ENCODE measurements around the gene NISCH. TPM values are rescaled to one million over a fixed set of nuclear protein-coding genes. Genes with fewer than 3 reads are reported as not detected.

Gene NISCH
- total RNA-seq, 2 experiments from 2014 or later, result 55.0 to 57.3 TPM

DNA sequence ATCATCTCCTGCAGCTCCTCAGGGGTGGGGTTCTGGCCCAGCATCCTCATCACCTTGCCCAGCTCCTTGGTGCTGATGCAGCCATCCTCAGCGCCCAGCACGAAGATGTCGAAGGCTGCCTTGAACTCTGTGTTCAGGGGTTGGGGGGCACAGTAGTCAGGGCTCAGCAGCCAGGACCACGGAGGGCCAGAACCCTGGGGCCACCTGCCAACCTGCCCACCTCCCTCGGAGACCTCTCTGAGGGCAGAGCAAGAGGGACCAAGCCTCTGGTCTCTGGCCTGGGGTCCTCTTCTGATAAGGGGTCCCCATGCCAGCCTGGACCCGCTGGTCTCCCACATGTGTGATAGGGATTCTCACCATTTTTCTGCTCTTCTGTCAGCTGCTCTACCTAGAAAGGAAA is 3.3 kb upstream of the NISCH start:
- Mint-ChIP-seq H3K27ac (no peak overlapping the region), H3K27me3 (no peaks in the 10 kb centered on the region), H3K9me3 (no peaks in the 10 kb centered on the region), H3K36me3 (peaks cover 9% of the 10 kb centered on the region), H3K4me3 (no peak overlapping the region), H3K4me1 (peaks cover 24% of the 10 kb centered on the region)
- DNase-seq, result no peak

DNA sequence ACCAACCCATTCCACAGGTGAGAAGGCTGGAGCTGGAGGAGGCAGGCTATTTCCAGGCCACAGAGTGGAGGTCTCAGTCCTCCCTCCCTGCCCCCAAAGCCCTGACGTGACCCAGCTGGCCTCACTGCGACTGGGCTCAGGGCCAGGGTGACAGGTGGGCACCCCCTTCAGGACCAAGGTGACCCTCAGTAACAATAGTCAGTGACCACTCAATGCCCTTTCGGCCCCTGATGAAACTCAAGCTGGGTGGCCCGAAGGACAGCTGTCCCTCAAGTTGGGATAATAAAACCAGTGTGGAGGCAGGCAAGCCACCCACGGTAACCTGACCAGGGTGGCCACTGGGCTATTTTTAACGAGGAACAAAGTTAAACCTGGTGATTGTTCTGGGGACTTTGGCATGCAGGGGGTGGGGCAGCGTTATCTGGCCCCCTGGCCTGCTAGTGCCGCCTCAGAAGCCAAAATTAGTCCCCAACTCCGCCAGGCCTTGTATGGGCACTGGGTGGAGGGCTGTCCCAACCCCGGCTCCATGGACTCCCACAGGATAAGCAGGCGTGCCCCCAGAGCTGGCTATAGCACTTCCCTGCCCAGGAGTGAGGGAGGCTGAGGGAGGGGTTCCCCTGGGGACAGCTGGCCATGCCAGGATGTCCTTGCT is 2.7 kb upstream of the NISCH start:
- Mint-ChIP-seq H3K9me3 (no peaks in the 10 kb centered on the region), H3K36me3 (peaks cover 14% of the 10 kb centered on the region), H3K27ac (no peak overlapping the region), H3K27me3 (no peaks in the 10 kb centered on the region), H3K4me3 (no peak overlapping the region), H3K4me1 (peaks cover 27% of the 10 kb centered on the region)
- no peak for DNase-seq

DNA sequence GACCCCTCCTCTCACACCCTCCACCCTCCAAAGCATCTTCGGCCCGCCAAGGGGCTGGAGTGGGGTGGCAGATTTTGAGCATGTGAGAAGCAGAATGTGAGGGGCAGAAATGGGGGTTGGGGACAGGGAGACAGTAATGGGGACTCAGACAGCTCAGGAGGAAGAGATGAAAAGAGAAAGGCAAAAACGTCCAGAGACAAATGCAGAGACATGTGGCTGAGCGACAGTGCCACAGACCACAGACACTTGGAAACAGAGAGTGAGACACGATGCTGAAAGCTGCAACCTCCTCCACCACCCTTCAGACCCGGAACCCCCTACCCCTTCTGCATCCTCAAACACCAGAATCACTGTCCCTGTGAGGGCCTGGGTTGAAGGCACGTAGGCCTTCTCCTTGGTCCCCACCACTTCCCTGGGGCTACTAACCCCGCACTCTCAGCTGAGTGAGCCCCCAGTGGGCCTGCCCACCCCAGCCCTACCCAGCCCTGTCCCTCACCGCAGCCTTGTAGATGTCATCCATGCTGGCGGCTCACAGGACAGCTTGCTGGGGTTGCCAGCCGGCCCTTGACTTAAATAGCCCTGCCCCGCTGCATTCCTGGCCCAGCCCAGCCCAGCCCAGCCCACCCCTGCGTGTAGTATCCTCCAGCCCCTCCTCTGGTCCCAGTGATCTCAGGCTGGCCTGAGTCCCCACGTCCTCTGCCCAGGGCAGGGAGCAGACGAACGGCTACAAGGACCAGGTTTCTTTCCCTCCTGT is 1.7 kb upstream of the NISCH start, which contains the start of gene TNNC1:
Gene TNNC1, minus strand, starts transcription at position 546 of the 754 bp plus-strand sequence. Its CDS starts 26 bp downstream, at position 520.
- peak within 1 kb of the TSS; percentile 99 for H3K4me3 Mint-ChIP-seq
- H3K9me3 Mint-ChIP-seq, result no peaks in the 10 kb centered on the region
- no peaks in the 10 kb centered on the region for H3K27me3 Mint-ChIP-seq
- peak within 1 kb of the TSS; percentile 99 for H3K27ac Mint-ChIP-seq
- DNase-seq, result no peak
- H3K36me3 Mint-ChIP-seq, result peaks cover 19% of the 10 kb centered on the region
- H3K4me1 Mint-ChIP-seq, result peaks cover 33% of the 10 kb centered on the region

DNA sequence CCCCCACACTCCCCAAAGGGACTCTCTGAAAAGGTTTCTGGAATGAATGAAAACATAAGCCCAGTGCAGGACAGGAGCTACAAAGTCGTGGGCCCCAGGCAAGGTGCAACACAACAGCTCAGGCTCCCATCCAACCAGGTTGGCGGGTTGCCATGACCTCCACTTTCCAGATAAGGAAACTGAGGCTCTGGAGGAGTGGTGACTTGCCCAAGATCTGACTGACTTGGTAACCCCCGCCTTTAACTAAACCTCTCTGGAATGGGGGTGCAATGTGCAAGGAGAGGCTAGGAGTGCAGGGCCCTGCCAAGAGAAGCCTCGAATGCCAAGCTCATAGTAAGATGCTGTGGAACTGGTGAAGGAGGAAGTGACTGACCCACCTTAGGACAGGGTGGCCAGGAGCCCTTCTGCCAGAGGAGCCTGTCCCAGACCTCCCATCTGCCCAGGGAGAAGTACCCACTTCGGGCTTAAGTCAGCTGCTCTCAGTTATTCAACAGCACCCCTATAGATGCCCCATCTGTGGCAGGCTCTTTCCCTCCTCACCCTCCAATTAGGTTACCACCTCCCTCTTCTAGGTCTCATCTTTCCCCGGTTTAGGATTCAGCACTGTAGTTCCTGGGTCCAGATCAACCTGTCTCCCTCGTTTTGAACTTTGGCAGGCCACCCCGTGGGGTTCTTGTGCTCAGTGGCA is 1.0 kb upstream of the NISCH start:
- Mint-ChIP-seq H3K4me3 (peak overlapping the region; percentile 99), H3K36me3 (peaks cover 19% of the 10 kb centered on the region)

DNA sequence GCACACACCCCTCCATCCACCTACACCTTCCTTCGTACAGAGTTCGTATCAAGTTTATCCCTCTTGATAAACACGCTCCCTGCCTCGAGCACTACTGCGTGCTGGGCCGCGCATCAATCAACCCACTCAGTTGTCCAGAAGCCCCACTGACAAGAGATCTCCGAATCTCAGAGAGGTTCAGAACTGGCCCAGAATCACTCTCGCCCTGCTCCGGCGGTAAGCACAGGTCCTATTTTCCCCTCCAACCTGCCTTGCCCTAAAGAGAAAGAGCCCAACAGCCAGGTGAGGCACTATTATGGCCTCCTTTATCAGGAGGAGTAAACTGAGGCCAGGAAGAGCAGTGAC is 494 bp upstream of the NISCH start:
- H3K4me1 Mint-ChIP-seq, result peaks cover 36% of the 10 kb centered on the region
- peak overlapping the region; percentile 99 for H3K4me3 Mint-ChIP-seq
- H3K9me3 Mint-ChIP-seq, result no peaks in the 10 kb centered on the region
- no peaks in the 10 kb centered on the region for H3K27me3 Mint-ChIP-seq
- H3K27ac Mint-ChIP-seq, result peak overlapping the region; percentile 99
- H3K36me3 Mint-ChIP-seq, result peaks cover 19% of the 10 kb centered on the region
- no peak for DNase-seq

More for the DNA sequence above, 1.0 kb upstream of the NISCH start:
- no peaks in the 10 kb centered on the region for H3K9me3 Mint-ChIP-seq
- no peaks in the 10 kb centered on the region for H3K27me3 Mint-ChIP-seq
- peak overlapping the region; percentile 99 for H3K27ac Mint-ChIP-seq
- H3K4me1 Mint-ChIP-seq, result peaks cover 36% of the 10 kb centered on the region
- DNase-seq, result no peak

DNA sequence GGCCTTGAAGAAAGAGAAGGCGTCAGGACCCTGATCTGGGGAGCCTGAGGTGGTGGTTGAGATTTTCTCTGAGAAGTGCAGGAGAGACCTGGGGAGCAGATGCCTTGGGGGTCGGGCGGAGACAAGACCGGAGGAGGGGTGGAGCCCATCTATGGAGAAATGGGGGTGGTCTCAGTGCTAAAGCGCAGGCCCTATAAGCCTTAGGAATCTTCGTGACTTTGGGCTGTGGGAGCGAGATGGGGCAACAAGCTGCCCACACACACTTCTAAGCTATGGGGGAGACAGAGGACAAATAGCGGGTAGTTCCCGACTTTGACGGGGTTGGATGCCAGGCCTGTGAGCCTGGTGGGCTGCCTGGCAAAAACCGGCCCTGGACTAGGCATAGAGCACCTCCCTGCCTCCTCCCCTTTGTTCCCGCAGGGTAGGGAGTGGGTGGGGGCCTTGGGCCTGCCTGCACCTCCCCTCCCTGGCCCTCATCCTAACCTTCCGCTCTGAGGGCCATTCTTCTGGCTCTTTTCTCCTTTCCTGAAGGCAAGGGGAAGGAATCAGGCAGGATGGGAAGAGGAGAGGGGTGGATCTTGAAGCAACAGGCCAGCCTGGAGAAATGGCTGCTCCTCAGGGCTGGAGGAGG is 880 bp downstream of the NISCH start:
- Mint-ChIP-seq H3K27ac (peak overlapping the region; percentile 99), H3K27me3 (no peaks in the 10 kb centered on the region), H3K36me3 (peaks cover 21% of the 10 kb centered on the region), H3K4me1 (peaks cover 38% of the 10 kb centered on the region), H3K4me3 (peak overlapping the region; percentile 99), H3K9me3 (no peaks in the 10 kb centered on the region)
- DNase-seq, result no peak

DNA sequence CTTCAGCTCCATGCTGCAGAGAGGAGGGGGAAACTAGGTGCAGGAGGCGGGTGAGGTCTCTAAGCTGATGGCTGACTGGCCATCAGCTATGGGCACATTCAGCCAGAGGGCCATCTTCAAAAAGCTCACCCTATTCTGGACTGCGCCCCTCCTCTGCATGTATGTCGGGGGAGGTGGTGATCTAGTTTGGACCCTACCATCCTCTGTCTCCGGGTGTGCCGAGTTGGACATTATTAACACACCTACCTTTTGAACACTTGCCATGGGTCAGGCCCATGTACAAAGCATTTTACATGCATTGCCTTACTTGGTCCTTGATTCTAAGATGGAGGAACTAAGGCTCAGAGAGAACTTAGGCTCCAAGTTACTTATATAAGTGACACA is 1.4 kb downstream of the NISCH start:
- Mint-ChIP-seq H3K9me3 (no peaks in the 10 kb centered on the region), H3K27ac (peak overlapping the region; percentile 99), H3K4me3 (peak overlapping the region; percentile 99), H3K27me3 (no peaks in the 10 kb centered on the region), H3K36me3 (peaks cover 21% of the 10 kb centered on the region), H3K4me1 (peaks cover 38% of the 10 kb centered on the region)
- DNase-seq, result no peak

DNA sequence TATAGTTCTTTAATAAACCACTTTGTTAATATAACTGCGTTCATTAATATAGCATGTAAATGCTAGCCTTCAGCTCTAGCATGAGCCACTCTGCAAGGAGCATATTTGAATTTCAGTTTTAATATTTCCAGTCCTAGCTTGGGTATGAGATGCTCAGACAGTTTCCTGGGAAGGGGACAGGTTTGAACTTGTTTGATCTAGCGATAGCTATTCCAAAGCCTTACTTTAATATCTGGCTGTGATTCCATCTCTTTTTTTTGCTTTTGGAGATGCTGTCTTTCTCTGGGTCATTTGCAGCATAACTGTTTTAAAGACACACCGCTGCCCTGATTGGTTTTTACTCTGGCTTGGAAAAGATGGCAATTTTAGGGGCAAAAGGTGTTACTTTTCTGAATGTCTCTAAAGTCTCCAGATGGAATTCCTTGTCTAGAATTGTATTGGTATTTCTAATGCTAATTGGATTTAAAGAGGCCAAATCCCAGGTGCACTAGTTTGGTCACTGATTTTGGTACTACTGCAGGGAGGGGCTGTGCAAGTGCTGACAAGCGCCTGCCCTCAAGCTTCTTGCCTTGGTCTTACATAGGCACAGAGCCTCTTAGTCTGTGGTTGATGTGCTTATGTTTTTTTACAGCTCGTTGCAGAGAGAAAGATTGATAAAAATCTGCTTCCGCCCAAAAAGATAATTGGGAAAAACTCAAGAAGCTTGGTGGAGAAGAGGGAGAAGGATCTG is 2.8 kb downstream of the NISCH start:
- H3K4me3 Mint-ChIP-seq, result no peak overlapping the region
- no peak for DNase-seq
- peaks cover 46% of the 10 kb centered on the region for H3K4me1 Mint-ChIP-seq
- no peak overlapping the region for H3K27ac Mint-ChIP-seq
- H3K36me3 Mint-ChIP-seq, result peaks cover 23% of the 10 kb centered on the region
- H3K27me3 Mint-ChIP-seq, result no peaks in the 10 kb centered on the region
- H3K9me3 Mint-ChIP-seq, result no peaks in the 10 kb centered on the region

DNA sequence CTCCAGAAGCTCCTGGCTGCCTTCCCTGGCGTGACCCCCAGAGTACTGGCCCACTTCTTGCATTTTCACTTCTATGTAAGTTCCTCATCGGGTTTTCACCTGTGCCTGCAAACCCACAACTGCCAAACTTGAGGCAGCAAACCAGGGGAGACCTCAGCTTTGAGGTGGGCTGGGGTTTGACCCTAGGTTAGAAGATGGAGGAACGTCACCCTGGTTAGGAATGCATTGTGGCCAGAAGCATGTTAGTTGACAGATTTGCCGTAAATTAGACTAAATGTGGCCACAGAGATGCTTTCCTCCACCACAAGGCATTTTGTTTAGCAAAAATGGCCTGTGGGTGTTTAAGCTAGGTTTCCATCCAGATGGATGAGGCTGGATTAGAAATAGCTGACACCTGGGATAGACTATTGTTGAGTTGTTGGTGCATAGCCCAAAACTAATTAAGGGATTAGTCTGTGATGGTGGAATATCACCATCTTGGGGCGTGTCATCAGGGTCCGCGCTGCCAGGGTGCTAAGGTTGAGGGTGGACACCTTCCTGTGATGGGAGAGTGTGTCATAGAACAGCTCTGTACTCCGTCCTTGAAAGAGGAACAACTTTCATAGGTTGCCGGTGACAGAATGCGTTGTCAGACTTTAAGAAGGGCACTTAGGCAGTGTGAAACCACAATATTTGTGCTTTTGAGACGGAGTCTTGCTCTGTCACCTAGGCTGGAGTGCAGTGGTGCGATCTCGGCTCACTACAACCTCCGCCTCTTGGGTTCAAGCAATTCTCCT is 3.6 kb downstream of the NISCH start:
- Mint-ChIP-seq H3K9me3 (no peaks in the 10 kb centered on the region), H3K27ac (no peak overlapping the region), H3K4me3 (no peak overlapping the region), H3K36me3 (peaks cover 23% of the 10 kb centered on the region), H3K4me1 (peaks cover 43% of the 10 kb centered on the region), H3K27me3 (no peaks in the 10 kb centered on the region)
- no peak for DNase-seq

DNA sequence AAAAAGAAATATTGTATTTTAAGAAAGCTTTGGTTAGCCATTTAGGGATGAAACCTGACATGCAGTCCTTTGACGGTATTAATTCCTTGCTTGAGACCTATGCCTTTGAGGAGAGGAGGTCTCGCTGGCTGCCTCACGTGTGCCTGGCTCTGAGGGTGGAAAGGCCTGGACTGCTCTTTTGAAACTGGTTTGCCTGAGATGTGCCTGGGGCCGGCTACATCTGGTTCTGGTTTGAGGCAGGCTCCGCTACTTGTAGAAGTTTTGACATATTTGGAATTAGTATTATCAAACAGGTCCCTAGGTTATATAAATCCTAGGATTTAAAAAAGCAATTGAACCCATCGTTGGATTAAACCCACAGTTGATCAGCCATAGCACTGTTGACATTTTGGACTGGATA is 6.5 kb downstream of the NISCH start:
- no peak overlapping the region for H3K4me3 Mint-ChIP-seq
- peaks cover 17% of the 10 kb centered on the region for H3K36me3 Mint-ChIP-seq
- no peak overlapping the region for H3K27ac Mint-ChIP-seq
- H3K9me3 Mint-ChIP-seq, result no peaks in the 10 kb centered on the region
- H3K4me1 Mint-ChIP-seq, result peaks cover 29% of the 10 kb centered on the region
- no peak for DNase-seq
- H3K27me3 Mint-ChIP-seq, result no peaks in the 10 kb centered on the region

DNA sequence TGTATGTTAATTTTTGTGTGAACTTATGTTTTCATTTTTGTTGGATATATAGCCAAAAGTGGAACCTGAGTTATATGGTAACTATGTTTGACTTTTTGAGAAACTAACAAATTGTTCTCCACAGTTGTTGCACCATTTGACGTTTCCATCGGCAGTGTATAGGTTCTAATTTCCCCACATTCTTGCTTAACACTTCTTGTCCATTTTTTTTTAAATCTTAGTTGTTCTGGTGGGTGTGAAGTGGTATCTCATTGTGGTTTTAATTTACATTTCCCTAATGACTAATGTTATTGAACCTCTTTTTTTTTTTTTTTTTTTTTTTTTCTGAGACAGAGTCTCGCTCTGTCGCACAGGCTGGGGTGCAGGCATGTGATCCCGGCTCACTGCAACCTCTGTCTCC is 8.0 kb downstream of the NISCH start:
- Mint-ChIP-seq H3K9me3 (no peaks in the 10 kb centered on the region), H3K4me1 (peaks cover 19% of the 10 kb centered on the region), H3K27ac (no peak overlapping the region), H3K4me3 (no peak overlapping the region), H3K27me3 (no peaks in the 10 kb centered on the region), H3K36me3 (peaks cover 7% of the 10 kb centered on the region)
- DNase-seq, result no peak

DNA sequence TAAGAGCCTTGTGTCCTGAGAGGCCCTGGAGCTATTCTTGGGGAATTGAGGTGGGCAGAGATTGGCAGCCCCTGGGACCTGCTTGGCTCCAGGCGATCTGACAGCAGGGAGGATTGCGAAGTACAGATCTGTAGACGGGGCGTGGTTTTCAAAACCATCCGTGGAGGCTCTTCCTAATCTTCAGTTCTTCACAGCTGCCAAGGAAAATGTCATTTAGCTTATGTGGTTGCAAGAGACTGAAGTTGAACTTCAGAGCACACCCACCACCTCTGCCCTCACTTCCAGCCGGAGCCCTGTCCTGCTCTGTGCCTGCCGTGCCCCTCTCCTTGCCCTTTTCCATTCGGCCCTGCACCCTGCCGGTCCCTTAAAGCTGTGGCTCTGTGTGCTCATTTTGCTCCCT is 12.9 kb downstream of the NISCH start:
- no peak for DNase-seq
- Mint-ChIP-seq H3K9me3 (no peaks in the 10 kb centered on the region), H3K4me1 (peaks cover 3% of the 10 kb centered on the region), H3K36me3 (peaks cover 5% of the 10 kb centered on the region), H3K27ac (peak overlapping the region; percentile 47), H3K4me3 (no peak overlapping the region), H3K27me3 (no peaks in the 10 kb centered on the region)

DNA sequence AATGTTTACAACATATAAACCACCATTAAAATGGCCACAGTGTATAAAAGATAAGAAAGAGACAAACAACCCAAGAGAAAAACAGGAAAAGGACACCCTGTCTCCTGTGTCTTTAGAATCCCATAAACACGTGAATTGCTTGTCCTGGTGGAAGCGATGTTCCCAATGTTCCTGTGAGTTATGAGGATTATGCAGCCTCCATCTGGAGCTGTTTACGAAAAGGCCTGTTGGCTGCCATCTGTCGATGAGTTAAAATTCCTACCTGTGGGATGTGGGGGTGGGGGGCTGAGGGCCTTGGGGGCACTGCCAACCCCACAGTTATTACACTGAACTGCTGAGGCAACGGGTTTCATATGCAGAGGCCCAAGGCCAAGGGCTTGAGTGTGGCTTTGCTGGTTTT is 13.6 kb downstream of the NISCH start:
- H3K36me3 Mint-ChIP-seq, result peaks cover 9% of the 10 kb centered on the region
- no peaks in the 10 kb centered on the region for H3K27me3 Mint-ChIP-seq
- no peak for DNase-seq
- H3K4me3 Mint-ChIP-seq, result no peak overlapping the region
- H3K4me1 Mint-ChIP-seq, result peaks cover 1% of the 10 kb centered on the region
- H3K27ac Mint-ChIP-seq, result no peak overlapping the region
- no peaks in the 10 kb centered on the region for H3K9me3 Mint-ChIP-seq

DNA sequence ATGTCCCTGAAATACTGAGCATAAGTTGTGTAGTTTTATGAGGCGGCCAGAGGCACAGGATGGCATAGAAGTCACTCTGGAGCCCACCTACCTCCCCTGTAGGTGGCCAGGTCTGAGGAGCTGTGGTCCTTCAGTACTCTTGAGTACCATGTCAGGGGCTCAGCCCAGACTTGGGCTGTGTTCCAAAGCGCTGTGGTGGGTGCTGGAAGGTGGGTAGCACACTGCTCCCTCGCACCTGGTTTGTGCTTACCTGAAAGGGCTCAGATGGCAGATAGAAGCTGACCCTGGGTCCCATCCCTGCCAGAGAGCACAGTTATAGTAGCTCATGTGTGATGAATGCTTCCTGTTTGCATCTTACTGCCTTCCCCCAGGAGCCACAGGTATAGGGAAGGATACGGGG is 15.5 kb downstream of the NISCH start:
- Mint-ChIP-seq H3K4me1 (peaks cover 1% of the 10 kb centered on the region), H3K27ac (no peak overlapping the region), H3K4me3 (no peak overlapping the region), H3K27me3 (no peaks in the 10 kb centered on the region), H3K36me3 (peaks cover 7% of the 10 kb centered on the region), H3K9me3 (no peaks in the 10 kb centered on the region)
- DNase-seq, result no peak
